ENCODE data around the gene FOXD4L6.
"Not testable (repeated sequence)": the region's sequence is repeated elsewhere in the genome, so short reads cannot be mapped to it uniquely, and the experiment has no call there.

- TF ChIP-seq, protein P1, sequence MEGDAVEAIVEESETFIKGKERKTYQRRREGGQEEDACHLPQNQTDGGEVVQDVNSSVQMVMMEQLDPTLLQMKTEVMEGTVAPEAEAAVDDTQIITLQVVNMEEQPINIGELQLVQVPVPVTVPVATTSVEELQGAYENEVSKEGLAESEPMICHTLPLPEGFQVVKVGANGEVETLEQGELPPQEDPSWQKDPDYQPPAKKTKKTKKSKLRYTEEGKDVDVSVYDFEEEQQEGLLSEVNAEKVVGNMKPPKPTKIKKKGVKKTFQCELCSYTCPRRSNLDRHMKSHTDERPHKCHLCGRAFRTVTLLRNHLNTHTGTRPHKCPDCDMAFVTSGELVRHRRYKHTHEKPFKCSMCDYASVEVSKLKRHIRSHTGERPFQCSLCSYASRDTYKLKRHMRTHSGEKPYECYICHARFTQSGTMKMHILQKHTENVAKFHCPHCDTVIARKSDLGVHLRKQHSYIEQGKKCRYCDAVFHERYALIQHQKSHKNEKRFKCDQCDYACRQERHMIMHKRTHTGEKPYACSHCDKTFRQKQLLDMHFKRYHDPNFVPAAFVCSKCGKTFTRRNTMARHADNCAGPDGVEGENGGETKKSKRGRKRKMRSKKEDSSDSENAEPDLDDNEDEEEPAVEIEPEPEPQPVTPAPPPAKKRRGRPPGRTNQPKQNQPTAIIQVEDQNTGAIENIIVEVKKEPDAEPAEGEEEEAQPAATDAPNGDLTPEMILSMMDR (IDR thresholded peaks at IDR 0.05), result not testable (repeated sequence)
- not testable (repeated sequence) for TF ChIP-seq EP300 (IDR thresholded peaks at IDR 0.05; ENCODE audit: low read depth); POLR2AphosphoS5 (IDR thresholded peaks at IDR 0.05)
These were observed 46.5 kb upstream of the FOXD4L6 start for GRCh38 chr9:41174994-41175393.

Measured in transverse colon (tissue), 4 donors.